Bronchial epithelial cell (primary cell): ENCODE results near the gene WRAP53. TPM values are rescaled to one million over a fixed set of nuclear protein-coding genes. Genes with fewer than 3 reads are reported as not detected.

Experiments used
- DNase-seq: peaks from one replicate; pipeline ENCODE4 v3.0.0-alpha.2; 2010; ENCODE audit warnings: low read depth
- FAIRE-seq: peaks from 2 replicates; lab custom pipeline; 2011; peaks lifted over from hg19 to GRCh38; lab: Jason Lieb, UNC
- H3K27me3 ChIP-seq: 2 replicates; pipeline ENCODE4 v1.5.1; 2011; ENCODE audit warnings: low read length; ENCODE audit not compliant: control insufficient read depth, insufficient read depth
- H3K36me3 ChIP-seq: 2 replicates; pipeline ENCODE4 v1.5.1; 2011; ENCODE audit warnings: low read length; ENCODE audit not compliant: control insufficient read depth, insufficient read depth
- H3K4me3 ChIP-seq: 2 replicates; pipeline ENCODE4 v1.5.1; 2011; ENCODE audit warnings: mild to moderate bottlenecking, low read depth, low read length, control low read depth
- CTCF ChIP-seq: IDR thresholded peaks from 2 replicates; pipeline ENCODE4 v1.5.1; 2011; ENCODE audit warnings: mild to moderate bottlenecking, moderate library complexity, low read length, control low read depth, inconsistent platforms; ENCODE audit not compliant: insufficient read depth, severe bottlenecking
- total RNA-seq: library from RNA; depleted of rRNA; stranded (reverse); fragments of >200 nt; gene quantifications from 2 replicates; pipeline ENCODE4 v1.2.1, GENCODE V29; 2014

WRAP53 gene
- total RNA-seq, 1 donor from 2014 or later, result 4.2 TPM

- DNase-seq, result no peak
- Histone ChIP-seq H3K27me3 (peaks cover 2% of the 10 kb centered on the region), H3K36me3 (no peaks in the 10 kb centered on the region), H3K4me3 (no peak overlapping the region)
- FAIRE-seq, result no peak
- TF ChIP-seq CTCF, result no peak
Measured at GRCh38 chr17:7739746-7740145, 51.5 kb downstream of the WRAP53 start.

- H3K4me3 ChIP-seq, result no peak overlapping the region
- FAIRE-seq (no peak), DNase-seq (no peak)
- H3K27me3 ChIP-seq, result peaks cover 2% of the 10 kb centered on the region
- H3K36me3 ChIP-seq, result no peaks in the 10 kb centered on the region
- no peak for TF ChIP-seq CTCF
Measured at GRCh38 chr17:7740481-7741001, 52.3 kb downstream of the WRAP53 start.

GRCh38 chr17:7742729-7743128 lies 54.5 kb downstream of the WRAP53 start:
- no peak for DNase-seq
- H3K4me3 ChIP-seq, result no peak overlapping the region
- no peaks in the 10 kb centered on the region for H3K27me3 ChIP-seq
- FAIRE-seq, result no peak
- no peaks in the 10 kb centered on the region for H3K36me3 ChIP-seq
- no peak for TF ChIP-seq CTCF

- TF ChIP-seq CTCF, result no peak
- FAIRE-seq (no peak), DNase-seq (no peak)
- Histone ChIP-seq H3K36me3 (no peaks in the 10 kb centered on the region), H3K27me3 (no peaks in the 10 kb centered on the region), H3K4me3 (no peak overlapping the region)
Measured at GRCh38 chr17:7744416-7744815, 56.1 kb downstream of the WRAP53 start.

DNA sequence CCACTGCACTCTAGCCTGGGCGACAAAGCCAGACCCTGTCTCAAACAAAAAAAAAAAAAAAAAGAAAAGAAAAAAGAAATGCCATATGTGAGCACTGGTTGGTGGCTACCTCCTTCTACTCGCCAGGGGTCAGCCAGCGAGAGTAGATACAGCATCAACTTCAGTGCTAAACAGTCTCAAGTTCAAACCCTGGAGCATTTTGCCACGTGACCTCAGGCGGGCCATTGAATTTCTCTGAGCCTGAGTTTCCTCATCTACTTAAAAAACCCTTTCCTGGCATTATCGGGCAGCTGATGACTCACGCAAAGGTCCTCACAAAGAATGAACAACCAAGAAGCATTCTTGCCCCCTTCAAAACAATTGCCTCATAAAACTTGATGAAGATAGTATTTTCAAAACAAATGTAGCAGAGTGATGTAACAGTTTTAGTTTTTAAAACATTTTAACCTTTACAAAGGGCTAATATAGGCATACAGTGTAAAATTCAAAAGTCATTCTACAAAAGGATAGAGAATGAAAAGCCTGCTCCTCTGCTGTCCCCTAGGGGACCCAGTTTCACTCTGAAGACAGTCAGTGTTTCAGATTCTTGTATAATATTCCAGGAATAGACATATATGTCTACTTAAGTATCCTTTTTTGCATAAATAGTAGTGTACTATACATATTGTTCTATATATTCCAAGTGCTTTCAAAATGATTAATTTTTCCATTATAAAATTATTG lies 57.6 kb downstream of the WRAP53 start:
- TF ChIP-seq CTCF, result no peak
- Histone ChIP-seq H3K4me3 (no peak overlapping the region), H3K27me3 (no peaks in the 10 kb centered on the region), H3K36me3 (no peaks in the 10 kb centered on the region)
- DNase-seq (peak; percentile 79), FAIRE-seq (no peak)

- no peaks in the 10 kb centered on the region for H3K27me3 ChIP-seq
- H3K36me3 ChIP-seq, result no peaks in the 10 kb centered on the region
- no peak overlapping the region for H3K4me3 ChIP-seq
- TF ChIP-seq CTCF, result no peak
- no peak for FAIRE-seq
- DNase-seq, result no peak
Measured at GRCh38 chr17:7747635-7748071, 59.4 kb downstream of the WRAP53 start.
